Neural cell (in vitro differentiated cells): ENCODE results near the gene ABCB8. TPM values are rescaled to one million over a fixed set of nuclear protein-coding genes. Genes with fewer than 3 reads are reported as not detected.

Source experiments
- H2AFZ ChIP-seq: fragments of 200-600, 300-800 bp; sonication (generic), shearing (Covaris generic); 2 replicates; pipeline ENCODE4 v1.6.0; 2014; ENCODE audit warnings: low read depth, mild to moderate bottlenecking, antibody characterized with exemption, low read length, moderate library complexity
- H3F3A ChIP-seq: fragments of 200-600 bp; shearing (Covaris generic); 2 replicates; pipeline ENCODE4 v1.6.1; 2016; ENCODE audit warnings: mild to moderate bottlenecking, moderate library complexity, mixed read lengths, antibody characterized with exemption, low read length; ENCODE audit not compliant: insufficient read depth, poor library complexity, severe bottlenecking
- H3K27ac ChIP-seq: fragments of 200-600, 300-800 bp; sonication (generic), shearing (Covaris generic); 2 replicates; pipeline ENCODE4 v1.5.1; 2014; ENCODE audit warnings: mild to moderate bottlenecking, low read length, moderate library complexity
- H3K27me3 ChIP-seq: fragments of 300-800, 200-600 bp; sonication (generic), shearing (Covaris generic); 2 replicates; pipeline ENCODE4 v1.6.0; 2014; ENCODE audit warnings: mild to moderate bottlenecking, low read depth, low read length, moderate library complexity; ENCODE audit not compliant: insufficient read depth
- H3K36me3 ChIP-seq: fragments of 300-800, 200-600 bp; sonication (generic), shearing (Covaris generic); 2 replicates; pipeline ENCODE4 v1.5.1; 2014; ENCODE audit warnings: mild to moderate bottlenecking, antibody characterized with exemption, low read length, moderate library complexity; ENCODE audit not compliant: insufficient read depth
- H3K4me2 ChIP-seq: fragments of 300-800, 200-600 bp; sonication (generic), shearing (Covaris generic); 2 replicates; pipeline ENCODE4 v1.6.0; 2014; ENCODE audit warnings: mild to moderate bottlenecking, low read length
- H3K4me3 ChIP-seq: fragments of 300-800, 200-600 bp; sonication (generic), shearing (Covaris generic); 2 replicates; pipeline ENCODE4 v1.5.1; 2014; ENCODE audit warnings: mild to moderate bottlenecking, low read length, moderate library complexity
- H3K79me2 ChIP-seq: fragments of 200-600 bp; shearing (Covaris generic); replicated peaks from 2 replicates; pipeline ENCODE4 v1.6.0; 2014; ENCODE audit warnings: mild to moderate bottlenecking, low read length, moderate library complexity; ENCODE audit not compliant: insufficient read depth
- H3K9ac ChIP-seq: fragments of 300-800, 200-600 bp; sonication (generic), shearing (Covaris generic); 2 replicates; pipeline ENCODE4 v1.6.1; 2016; ENCODE audit warnings: mild to moderate bottlenecking, low read length, mixed read lengths
- H3K9me2 ChIP-seq: fragments of 200-600 bp; shearing (Covaris generic); 2 replicates; pipeline ENCODE4 v1.6.1; 2016; ENCODE audit warnings: mild to moderate bottlenecking, low read length, mixed read lengths; ENCODE audit not compliant: insufficient read depth
- H3K9me3 ChIP-seq: fragments of 200-600, 300-800 bp; sonication (generic), shearing (Covaris generic); 2 replicates; pipeline ENCODE4 v1.6.1; 2016; ENCODE audit warnings: mild to moderate bottlenecking, mixed run types, low read length, moderate library complexity, mixed read lengths
- H4K20me1 ChIP-seq: fragments of 200-600 bp; shearing (Covaris generic); 2 replicates; pipeline ENCODE4 v1.6.1; 2016; ENCODE audit warnings: mild to moderate bottlenecking, mixed run types; ENCODE audit not compliant: insufficient read depth
- CTCF ChIP-seq: fragments of 450-650 bp; IDR thresholded peaks from 2 replicates; pipeline ENCODE4 v1.5.1; 2014; ENCODE audit warnings: antibody characterized with exemption, mild to moderate bottlenecking, moderate library complexity; ENCODE audit not compliant: poor library complexity, severe bottlenecking
- EP300 ChIP-seq: fragments of 450-650 bp; conservative IDR thresholded peaks from 2 replicates; pipeline ENCODE4 v1.6.1; 2014; ENCODE audit warnings: antibody characterized with exemption, mild to moderate bottlenecking, moderate library complexity; ENCODE audit not compliant: poor library complexity, severe bottlenecking
- EZH2 ChIP-seq: fragments of 200-600, 300-800 bp; shearing (Covaris generic), sonication (generic); IDR thresholded peaks from 2 replicates; pipeline ENCODE4 v1.6.1; 2014; ENCODE audit warnings: antibody characterized with exemption, low read length, borderline replicate concordance, mild to moderate bottlenecking; ENCODE audit not compliant: insufficient read depth, poor library complexity, severe bottlenecking
- MXI1 ChIP-seq: fragments of 450-650 bp; conservative IDR thresholded peaks from 2 replicates; pipeline ENCODE4 v1.6.1; 2014; ENCODE audit warnings: antibody characterized with exemption, mild to moderate bottlenecking; ENCODE audit not compliant: poor library complexity, severe bottlenecking
- POLR2AphosphoS5 ChIP-seq: IDR thresholded peaks from 2 replicates; pipeline ENCODE4 v1.6.1; 2012
- RAD21 ChIP-seq: fragments of 450-650 bp; conservative IDR thresholded peaks from 2 replicates; pipeline ENCODE4 v1.6.1; 2014; ENCODE audit warnings: antibody characterized with exemption, mild to moderate bottlenecking, moderate library complexity
- REST ChIP-seq: IDR thresholded peaks from 2 replicates; pipeline ENCODE4 v1.6.1; 2012; ENCODE audit warnings: borderline replicate concordance
- SMC3 ChIP-seq: fragments of 450-650 bp; conservative IDR thresholded peaks from 2 replicates; pipeline ENCODE4 v1.6.1; 2014; ENCODE audit warnings: antibody characterized with exemption, mild to moderate bottlenecking, moderate library complexity; ENCODE audit not compliant: poor library complexity
- TAF1 ChIP-seq: IDR thresholded peaks from 2 replicates; pipeline ENCODE4 v1.6.1; 2012; ENCODE audit warnings: low read depth
- polyA plus RNA-seq: library from polyadenylated mRNA; depleted of rRNA; stranded (reverse); fragments of >200 nt; gene quantifications from 2 replicates; pipeline ENCODE4 v1.2.3, GENCODE V29; 2014

ABCB8 gene
- polyA plus RNA-seq, 1 donor from 2014 or later = 40.5 TPM

DNA sequence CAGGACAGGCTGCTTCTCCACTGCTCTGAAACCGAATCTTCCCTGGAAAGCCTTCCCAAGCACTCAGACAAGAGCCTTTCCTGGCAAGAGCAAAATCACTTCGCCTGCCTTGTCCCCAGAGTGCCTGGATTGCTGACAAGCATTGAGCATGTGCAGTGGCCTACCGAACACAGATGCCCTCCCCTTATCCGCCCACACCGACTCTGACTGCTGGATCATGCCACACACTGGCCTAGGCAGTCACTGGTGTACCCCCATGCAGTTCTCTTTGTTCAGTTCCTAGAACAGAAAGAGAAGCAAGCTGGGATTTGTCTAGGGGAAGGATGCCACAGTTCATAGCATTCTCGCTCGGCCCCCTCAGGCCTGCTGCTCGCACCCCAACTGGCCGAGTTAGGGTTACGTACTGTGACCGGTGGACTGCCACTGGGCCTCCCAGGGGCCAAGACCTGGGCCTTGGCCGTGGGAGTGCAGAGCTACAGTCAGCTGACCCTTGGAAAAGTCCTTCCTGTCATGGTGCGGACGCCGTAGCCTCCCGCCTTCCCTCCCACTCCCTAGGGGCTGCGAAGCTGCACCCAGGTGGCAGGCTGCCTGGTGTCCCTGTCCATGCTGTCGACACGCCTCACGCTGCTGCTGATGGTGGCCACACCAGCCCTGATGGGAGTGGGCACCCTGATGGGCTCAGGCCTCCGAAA lies 6.9 kb downstream of the ABCB8 start:
- no peaks in the 10 kb centered on the region for H3K79me2 ChIP-seq
- no peak overlapping the region for H3K4me2 ChIP-seq
- no peaks in the 10 kb centered on the region for H4K20me1 ChIP-seq
- no peak for TF ChIP-seq EZH2
- no peak for TF ChIP-seq EP300
- TF ChIP-seq REST = no peak
- no peak for TF ChIP-seq TAF1
- TF ChIP-seq MXI1 = no peak
- H3K9ac ChIP-seq = no peak overlapping the region
- H3K27ac ChIP-seq = no peak overlapping the region
- H3K36me3 ChIP-seq = no peaks in the 10 kb centered on the region
- no peak overlapping the region for H2AFZ ChIP-seq
- H3K9me2 ChIP-seq = no peaks in the 10 kb centered on the region
- no peaks in the 10 kb centered on the region for H3K27me3 ChIP-seq
- H3F3A ChIP-seq = no peaks in the 10 kb centered on the region
- no peaks in the 10 kb centered on the region for H3K9me3 ChIP-seq
- H3K4me3 ChIP-seq = no peak overlapping the region

DNA sequence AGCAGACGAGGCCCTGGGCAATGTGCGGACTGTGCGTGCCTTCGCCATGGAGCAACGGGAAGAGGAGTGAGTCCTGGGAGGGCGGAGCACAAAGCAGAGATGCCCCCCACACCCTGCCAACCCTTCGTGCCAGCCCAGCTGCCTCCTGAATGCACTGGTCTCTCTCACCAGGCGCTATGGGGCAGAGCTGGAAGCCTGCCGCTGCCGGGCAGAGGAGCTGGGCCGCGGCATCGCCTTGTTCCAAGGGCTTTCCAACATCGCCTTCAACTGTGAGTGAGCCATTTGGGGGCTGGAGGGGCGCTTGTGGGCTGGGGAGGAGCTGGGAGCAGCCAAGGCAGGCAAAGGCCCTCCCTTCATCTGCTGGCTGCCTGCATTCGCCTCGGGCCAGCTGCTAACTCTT lies 7.7 kb downstream of the ABCB8 start:
- TF ChIP-seq REST (no peak), EP300 (no peak), POLR2AphosphoS5 (no peak), EZH2 (no peak), MXI1 (no peak), SMC3 (no peak), CTCF (no peak), TAF1 (no peak), RAD21 (no peak)
- H3K36me3 ChIP-seq = no peaks in the 10 kb centered on the region
- H3K4me3 ChIP-seq = no peak overlapping the region

More for the DNA sequence above, 7.7 kb downstream of the ABCB8 start:
- Histone ChIP-seq H2AFZ (no peak overlapping the region), H3K27ac (no peak overlapping the region), H3K27me3 (no peaks in the 10 kb centered on the region), H3K9ac (no peak overlapping the region), H3K9me3 (no peaks in the 10 kb centered on the region), H3K9me2 (no peaks in the 10 kb centered on the region), H3K79me2 (no peaks in the 10 kb centered on the region), H3K4me2 (no peak overlapping the region), H4K20me1 (no peaks in the 10 kb centered on the region), H3F3A (no peaks in the 10 kb centered on the region)
